ENCODE data around the gene ZBTB39. TPM values are rescaled to one million over a fixed set of nuclear protein-coding genes. Genes with fewer than 3 reads are reported as not detected.
"Not testable (repeated sequence)": the region's sequence is repeated elsewhere in the genome, so short reads cannot be mapped to it uniquely, and the experiment has no call there.

Gene ZBTB39
- polyA plus RNA-seq, 1 donor from 2014 or later, result 3.2 TPM

GRCh38 chr12:56985714-56986113 is 20.6 kb downstream of the ZBTB39 start:
- H3K4me3 Mint-ChIP-seq, H3K4me1 Mint-ChIP-seq, H3K27ac Mint-ChIP-seq, H3K27me3 Mint-ChIP-seq, H3K9me3 Mint-ChIP-seq, H3K36me3 Mint-ChIP-seq: not testable (repeated sequence)

- peak overlapping the region in 1 of 3 donors; percentile 67 for H3K27ac Mint-ChIP-seq
- H3K27me3 Mint-ChIP-seq, result peaks cover 4% of the 10 kb centered on the region
- no peaks in the 10 kb centered on the region for H3K9me3 Mint-ChIP-seq
- H3K4me1 Mint-ChIP-seq, result peaks cover 3 to 7% (median 4%) of the 10 kb centered on the region in 3 donors
- peaks cover 10% of the 10 kb centered on the region for H3K36me3 Mint-ChIP-seq
- H3K4me3 Mint-ChIP-seq, result no peak overlapping the region
Observed at GRCh38 chr12:56983386-56983785, 23.0 kb downstream of the ZBTB39 start.

DNA sequence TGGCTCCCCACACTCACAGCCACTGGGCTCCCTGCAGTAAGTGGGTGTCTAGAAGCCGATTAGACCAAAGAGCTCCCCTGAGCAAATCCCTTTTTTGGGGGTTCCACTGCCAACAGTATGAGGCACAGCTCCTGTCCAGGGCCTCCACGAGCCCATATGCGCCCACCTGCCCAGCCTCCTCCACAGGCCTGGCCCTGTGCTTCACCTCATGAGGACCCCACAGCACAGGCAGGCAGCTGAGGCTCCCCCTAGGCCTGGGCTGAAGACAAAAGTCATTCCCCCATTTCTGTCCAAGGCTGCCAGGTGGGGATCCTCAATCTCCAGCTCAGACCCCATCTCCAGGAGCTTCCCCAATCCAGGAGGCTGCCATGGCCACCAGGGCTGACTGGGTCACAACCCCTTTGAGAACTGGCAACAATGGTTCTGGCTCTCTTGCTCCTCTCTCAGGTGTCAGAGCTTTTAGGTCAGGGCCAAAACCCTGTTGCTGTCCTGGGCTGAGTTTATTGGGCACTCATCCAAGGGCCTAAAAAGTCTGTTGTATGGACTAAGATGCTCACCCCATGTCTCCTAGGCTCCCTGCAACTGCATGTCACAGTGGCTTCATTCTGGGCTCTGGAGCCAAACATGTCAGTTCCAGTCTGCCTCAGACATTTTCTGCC is 23.6 kb downstream of the ZBTB39 start:
- not testable (repeated sequence) for H3K27me3 Mint-ChIP-seq

GRCh38 chr12:56980941-56981530 is 25.3 kb downstream of the ZBTB39 start:
- Mint-ChIP-seq H3K27ac (no peak overlapping the region), H3K4me1 (no peaks in the 10 kb centered on the region), H3K27me3 (peaks cover 2% of the 10 kb centered on the region), H3K36me3 (peaks cover 14% of the 10 kb centered on the region), H3K9me3 (no peaks in the 10 kb centered on the region), H3K4me3 (no peak overlapping the region)

More for the DNA sequence above, 23.6 kb downstream of the ZBTB39 start:
- H3K9me3 Mint-ChIP-seq, H3K4me3 Mint-ChIP-seq, H3K27ac Mint-ChIP-seq, H3K4me1 Mint-ChIP-seq, H3K36me3 Mint-ChIP-seq: not testable (repeated sequence)

DNA sequence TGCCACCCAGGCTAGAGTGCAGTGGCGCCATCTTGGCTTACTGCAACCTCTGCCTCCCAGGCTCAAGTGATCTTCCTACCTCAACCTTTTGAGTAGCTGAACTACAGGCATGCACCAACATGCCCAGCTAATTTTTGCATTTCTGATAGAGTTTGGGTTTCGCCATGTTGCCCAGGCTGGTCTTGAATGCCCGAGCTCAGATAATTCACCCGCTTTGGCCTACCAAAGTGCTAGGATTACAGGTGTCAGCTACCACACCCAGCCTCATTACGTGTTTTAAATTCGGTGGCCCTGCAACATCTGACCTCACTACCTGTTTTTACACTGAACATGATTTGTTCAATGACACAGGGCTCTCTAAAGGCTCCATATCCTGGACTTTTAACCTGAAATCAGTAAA is 26.1 kb downstream of the ZBTB39 start:
- Mint-ChIP-seq H3K27ac (no peak overlapping the region), H3K4me1 (no peaks in the 10 kb centered on the region), H3K27me3 (no peaks in the 10 kb centered on the region), H3K9me3 (peaks cover 0 to under 1% (median 0%) of the 10 kb centered on the region in 3 donors), H3K36me3 (peaks cover 14% of the 10 kb centered on the region), H3K4me3 (no peak overlapping the region)

GRCh38 chr12:56979628-56980027 is 26.7 kb downstream of the ZBTB39 start:
- H3K9me3 Mint-ChIP-seq, result peaks cover 0 to 2% (median 0%) of the 10 kb centered on the region in 3 donors
- H3K27me3 Mint-ChIP-seq, result no peaks in the 10 kb centered on the region
- no peaks in the 10 kb centered on the region for H3K4me1 Mint-ChIP-seq
- no peak overlapping the region for H3K27ac Mint-ChIP-seq
- no peak overlapping the region for H3K4me3 Mint-ChIP-seq
- H3K36me3 Mint-ChIP-seq, result peaks cover 14% of the 10 kb centered on the region

DNA sequence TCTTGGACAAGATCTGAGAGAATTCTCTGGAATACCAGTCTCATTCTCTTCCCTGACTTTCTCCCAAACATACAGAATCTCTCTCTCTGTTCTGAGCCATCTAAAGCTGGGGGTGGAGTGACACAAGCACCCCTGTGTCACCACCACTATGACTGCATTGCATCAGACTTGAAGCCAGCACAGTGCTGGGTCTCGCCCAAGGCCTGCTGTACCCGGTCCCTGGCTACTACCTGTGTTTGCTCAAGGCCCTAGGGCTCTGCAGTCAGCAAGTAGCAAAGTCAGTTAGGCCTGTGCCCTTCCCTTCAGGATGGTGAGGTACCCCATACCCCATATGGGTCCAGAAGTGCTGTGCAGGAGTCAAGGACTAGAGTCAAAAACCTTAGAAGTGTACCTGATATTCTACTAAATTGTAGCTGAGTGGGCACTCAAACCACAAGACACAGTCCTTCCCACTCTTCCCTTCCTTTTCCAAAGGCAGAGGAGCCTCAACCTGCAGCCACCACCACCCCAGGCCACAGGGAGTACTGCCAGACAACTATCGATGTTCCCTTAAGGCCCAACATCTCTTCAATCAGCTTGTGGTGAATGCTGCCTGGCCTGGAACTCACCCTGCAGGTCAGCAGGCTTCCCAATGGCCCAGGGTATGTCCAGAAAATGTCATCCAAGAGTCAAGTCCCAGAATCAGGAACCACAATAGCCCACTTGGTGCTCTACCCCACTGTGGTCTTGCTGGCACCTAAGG is 27.8 kb downstream of the ZBTB39 start:
- Mint-ChIP-seq H3K27me3 (no peaks in the 10 kb centered on the region), H3K4me3 (no peak overlapping the region), H3K27ac (no peak overlapping the region), H3K9me3 (peaks cover 0 to 2% (median 0%) of the 10 kb centered on the region in 3 donors), H3K4me1 (no peaks in the 10 kb centered on the region), H3K36me3 (peaks cover 14% of the 10 kb centered on the region)

- not testable (repeated sequence) for H3K4me1 Mint-ChIP-seq, H3K27ac Mint-ChIP-seq, H3K27me3 Mint-ChIP-seq, H3K4me3 Mint-ChIP-seq, H3K9me3 Mint-ChIP-seq
- H3K36me3 Mint-ChIP-seq, result peaks cover 14% of the 10 kb centered on the region
Observed at GRCh38 chr12:56977361-56977760, 29.0 kb downstream of the ZBTB39 start.

- not testable (repeated sequence) for H3K27me3 Mint-ChIP-seq, H3K4me3 Mint-ChIP-seq, H3K36me3 Mint-ChIP-seq, H3K27ac Mint-ChIP-seq, H3K4me1 Mint-ChIP-seq, H3K9me3 Mint-ChIP-seq
Observed at GRCh38 chr12:56974224-56974623, 32.1 kb downstream of the ZBTB39 start.

GRCh38 chr12:56968910-56969309 is 37.4 kb downstream of the ZBTB39 start:
- H3K27me3 Mint-ChIP-seq, H3K9me3 Mint-ChIP-seq, H3K4me1 Mint-ChIP-seq, H3K4me3 Mint-ChIP-seq, H3K36me3 Mint-ChIP-seq, H3K27ac Mint-ChIP-seq: not testable (repeated sequence)

GRCh38 chr12:56965997-56966642 is 40.2 kb downstream of the ZBTB39 start:
- not testable (repeated sequence) for H3K36me3 Mint-ChIP-seq, H3K27me3 Mint-ChIP-seq, H3K27ac Mint-ChIP-seq, H3K4me3 Mint-ChIP-seq, H3K4me1 Mint-ChIP-seq, H3K9me3 Mint-ChIP-seq

- not testable (repeated sequence) for H3K27ac Mint-ChIP-seq, H3K4me3 Mint-ChIP-seq, H3K27me3 Mint-ChIP-seq, H3K36me3 Mint-ChIP-seq, H3K9me3 Mint-ChIP-seq, H3K4me1 Mint-ChIP-seq
Observed at GRCh38 chr12:56965124-56965523, 41.2 kb downstream of the ZBTB39 start.

GRCh38 chr12:56963557-56963956 is 42.8 kb downstream of the ZBTB39 start:
- H3K4me1 Mint-ChIP-seq, H3K36me3 Mint-ChIP-seq, H3K9me3 Mint-ChIP-seq, H3K4me3 Mint-ChIP-seq, H3K27me3 Mint-ChIP-seq, H3K27ac Mint-ChIP-seq: not testable (repeated sequence)

- H3K27ac Mint-ChIP-seq, H3K4me1 Mint-ChIP-seq, H3K36me3 Mint-ChIP-seq, H3K9me3 Mint-ChIP-seq, H3K4me3 Mint-ChIP-seq, H3K27me3 Mint-ChIP-seq: not testable (repeated sequence)
Observed at GRCh38 chr12:56962247-56962646, 44.1 kb downstream of the ZBTB39 start.

DNA sequence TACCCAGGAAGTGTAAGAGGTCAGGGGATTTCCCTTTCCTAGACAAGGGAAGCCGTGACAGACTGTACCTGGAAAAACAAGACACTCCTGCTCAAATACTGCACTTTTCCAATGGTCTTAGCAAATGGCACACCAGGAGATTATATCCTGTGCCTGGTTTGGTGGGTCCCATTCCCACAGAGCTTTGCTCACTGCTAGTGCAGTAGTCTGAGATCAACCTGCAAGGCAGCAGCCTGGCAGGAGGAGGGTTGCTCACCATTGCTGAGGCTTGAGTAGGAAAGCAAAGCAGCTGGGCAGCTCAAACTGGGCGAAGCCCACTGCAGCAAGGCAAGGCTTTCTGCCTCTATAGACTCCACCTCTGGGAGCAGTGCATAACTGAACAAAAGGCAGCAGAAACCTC is 47.9 kb downstream of the ZBTB39 start:
- H3K4me3 Mint-ChIP-seq, result no peak overlapping the region

More for the DNA sequence above, 47.9 kb downstream of the ZBTB39 start:
- peaks cover 10% of the 10 kb centered on the region for H3K27me3 Mint-ChIP-seq
- H3K27ac Mint-ChIP-seq, result no peak overlapping the region
- no peaks in the 10 kb centered on the region for H3K4me1 Mint-ChIP-seq
- H3K36me3 Mint-ChIP-seq, result peaks cover 6% of the 10 kb centered on the region
- peaks cover 0 to 5% (median 2%) of the 10 kb centered on the region in 3 donors for H3K9me3 Mint-ChIP-seq

Data from IgD-negative memory B cell (primary cell).